ENCODE measurements around the gene CDCA3.

DNA sequence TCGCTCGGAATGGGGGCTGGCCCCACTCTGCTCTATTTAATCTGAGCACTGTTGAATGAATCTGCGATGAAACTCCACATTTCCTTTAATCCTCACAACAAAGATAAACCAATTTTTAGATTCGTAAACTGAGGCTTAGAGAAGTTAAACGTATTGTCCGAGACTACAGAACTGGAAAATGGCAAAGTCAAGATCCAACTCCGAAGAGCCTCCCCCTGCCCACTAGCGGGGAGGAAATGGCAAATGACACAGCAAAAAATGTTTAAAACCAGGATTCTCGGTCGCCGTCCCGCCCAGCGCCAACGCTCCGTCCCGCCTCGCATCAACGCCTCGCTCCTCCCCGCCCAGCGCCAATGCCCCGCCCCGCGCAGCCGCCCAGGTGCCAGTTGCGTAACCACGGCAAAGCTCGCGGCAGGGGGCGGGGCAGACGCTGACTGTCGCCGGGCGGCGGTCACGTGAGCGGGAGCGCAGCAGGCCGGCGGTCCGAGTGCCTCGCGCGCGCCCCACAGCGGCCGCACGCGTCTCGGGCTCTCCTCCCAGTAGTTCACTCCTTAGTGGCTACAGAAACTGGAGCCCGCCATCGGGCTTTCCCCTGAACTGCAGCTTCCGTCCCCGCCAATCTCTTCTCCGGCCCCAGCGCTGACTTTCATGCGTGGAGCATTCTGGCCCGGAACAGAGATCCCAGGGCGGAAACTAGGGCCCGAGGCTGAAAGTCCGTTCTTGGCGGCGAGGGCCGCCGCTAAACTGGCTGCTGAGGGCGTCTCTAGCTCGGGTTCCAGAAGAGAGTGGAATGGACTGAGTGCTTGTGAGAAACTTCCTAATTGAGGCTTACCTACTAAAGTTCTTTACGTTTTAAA, 39.9 kb upstream of the CDCA3 start:
- TF ChIP-seq, protein P1, sequence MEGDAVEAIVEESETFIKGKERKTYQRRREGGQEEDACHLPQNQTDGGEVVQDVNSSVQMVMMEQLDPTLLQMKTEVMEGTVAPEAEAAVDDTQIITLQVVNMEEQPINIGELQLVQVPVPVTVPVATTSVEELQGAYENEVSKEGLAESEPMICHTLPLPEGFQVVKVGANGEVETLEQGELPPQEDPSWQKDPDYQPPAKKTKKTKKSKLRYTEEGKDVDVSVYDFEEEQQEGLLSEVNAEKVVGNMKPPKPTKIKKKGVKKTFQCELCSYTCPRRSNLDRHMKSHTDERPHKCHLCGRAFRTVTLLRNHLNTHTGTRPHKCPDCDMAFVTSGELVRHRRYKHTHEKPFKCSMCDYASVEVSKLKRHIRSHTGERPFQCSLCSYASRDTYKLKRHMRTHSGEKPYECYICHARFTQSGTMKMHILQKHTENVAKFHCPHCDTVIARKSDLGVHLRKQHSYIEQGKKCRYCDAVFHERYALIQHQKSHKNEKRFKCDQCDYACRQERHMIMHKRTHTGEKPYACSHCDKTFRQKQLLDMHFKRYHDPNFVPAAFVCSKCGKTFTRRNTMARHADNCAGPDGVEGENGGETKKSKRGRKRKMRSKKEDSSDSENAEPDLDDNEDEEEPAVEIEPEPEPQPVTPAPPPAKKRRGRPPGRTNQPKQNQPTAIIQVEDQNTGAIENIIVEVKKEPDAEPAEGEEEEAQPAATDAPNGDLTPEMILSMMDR (IDR thresholded peaks at IDR 0.05; ENCODE audit: low read length) = peak; percentile 87
- TF ChIP-seq EZH2phosphoT487 (IDR thresholded peaks at IDR 0.05; ENCODE audit: low read length) = no peak

Measured in MM.1S (cell line).